ENCODE measurements around the gene SEC14L2. TPM values are rescaled to one million over a fixed set of nuclear protein-coding genes. Genes with fewer than 3 reads are reported as not detected.
"Not testable (repeated sequence)": the region's sequence is repeated elsewhere in the genome, so short reads cannot be mapped to it uniquely, and the experiment has no call there.

SEC14L2 gene
- total RNA-seq, 1 donor from 2014 or later, result 3.0 TPM

GRCh38 chr22:30402028-30402765, 5.4 kb downstream of the SEC14L2 start:
- Histone ChIP-seq H3K9me3 (no peaks in the 10 kb centered on the region), H3K27me3 (no peaks in the 10 kb centered on the region), H3K4me3 (no peak overlapping the region), H3K36me3 (no peaks in the 10 kb centered on the region), H3K27ac (no peak overlapping the region), H3K4me1 (no peaks in the 10 kb centered on the region)
- DNase-seq (ENCODE audit: low spot score in 2 of 2), result no peak
- TF ChIP-seq CTCF (IDR thresholded peaks at IDR 0.05), result no peak
- intact Hi-C loops (cut with DNase I), result no loop called here

GRCh38 chr22:30402766-30403104, 5.9 kb downstream of the SEC14L2 start:
- H3K27me3 ChIP-seq; H3K4me1 ChIP-seq; H3K27ac ChIP-seq; H3K9me3 ChIP-seq; H3K4me3 ChIP-seq; DNase-seq (ENCODE audit: low spot score in 2 of 2); intact Hi-C loops (cut with DNase I); H3K36me3 ChIP-seq: not testable (repeated sequence)

- H3K27ac ChIP-seq, result no peak overlapping the region
- H3K36me3 ChIP-seq, result peaks cover 0 to 8% of the 10 kb centered on the region in 2 donors
- intact Hi-C loops (cut with DNase I), result no loop called here
- DNase-seq (ENCODE audit: low spot score in 2 of 2), result no peak
- no peak for TF ChIP-seq CTCF (IDR thresholded peaks at IDR 0.05)
- no peak overlapping the region for H3K4me3 ChIP-seq
- no peaks in the 10 kb centered on the region for H3K27me3 ChIP-seq
- H3K4me1 ChIP-seq, result no peaks in the 10 kb centered on the region
- no peaks in the 10 kb centered on the region for H3K9me3 ChIP-seq
Observed at GRCh38 chr22:30404307-30404706, 7.5 kb downstream of the SEC14L2 start.

- intact Hi-C loops (cut with DNase I), result no loop called here
- no peak for DNase-seq (ENCODE audit: low spot score in 2 of 2)
Observed at GRCh38 chr22:30405731-30406130, 8.9 kb downstream of the SEC14L2 start.

DNA sequence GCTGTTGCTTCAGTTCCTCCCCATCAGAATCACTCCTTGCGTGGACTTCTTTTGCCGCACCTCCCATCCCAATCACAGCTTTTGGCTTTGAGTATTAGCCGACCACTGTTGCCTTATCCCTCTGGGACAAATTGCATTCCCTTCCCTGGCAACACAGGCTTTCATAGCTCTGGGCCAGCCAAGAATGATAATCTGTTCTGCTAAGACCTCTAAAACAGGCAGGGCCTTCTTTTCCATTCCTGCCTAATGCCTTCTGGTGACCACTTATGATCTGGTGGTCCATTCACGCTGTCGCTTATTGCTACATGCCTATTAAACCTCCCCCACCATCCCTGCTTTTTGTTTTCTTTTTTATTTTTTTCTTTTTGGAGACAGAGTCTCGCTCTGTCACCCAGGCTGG, 9.6 kb downstream of the SEC14L2 start:
- H3K27ac ChIP-seq, result no peak overlapping the region
- peaks cover 10 to 13% of the 10 kb centered on the region in 2 donors for H3K36me3 ChIP-seq
- H3K9me3 ChIP-seq, result no peaks in the 10 kb centered on the region
- no peaks in the 10 kb centered on the region for H3K4me1 ChIP-seq
- no peak for DNase-seq (ENCODE audit: low spot score in 2 of 2)
- TF ChIP-seq CTCF (IDR thresholded peaks at IDR 0.05), result no peak
- H3K27me3 ChIP-seq, result no peaks in the 10 kb centered on the region
- H3K4me3 ChIP-seq, result no peak overlapping the region
- intact Hi-C loops (cut with DNase I), result no loop called here

More at GRCh38 chr22:30405731-30406130, 8.9 kb downstream of the SEC14L2 start:
- no peak overlapping the region for H3K27ac ChIP-seq
- no peak overlapping the region for H3K4me3 ChIP-seq
- H3K4me1 ChIP-seq, result no peaks in the 10 kb centered on the region
- H3K36me3 ChIP-seq, result peaks cover 10 to 13% of the 10 kb centered on the region in 2 donors
- no peaks in the 10 kb centered on the region for H3K9me3 ChIP-seq
- no peak for TF ChIP-seq CTCF (IDR thresholded peaks at IDR 0.05)
- H3K27me3 ChIP-seq, result no peaks in the 10 kb centered on the region

- Histone ChIP-seq H3K27me3 (no peaks in the 10 kb centered on the region), H3K36me3 (peaks cover 10 to 13% of the 10 kb centered on the region in 2 donors), H3K4me1 (no peaks in the 10 kb centered on the region), H3K4me3 (no peak overlapping the region), H3K27ac (no peak overlapping the region), H3K9me3 (no peaks in the 10 kb centered on the region)
- TF ChIP-seq CTCF (IDR thresholded peaks at IDR 0.05), result no peak
- no peak for DNase-seq (ENCODE audit: low spot score in 2 of 2)
- intact Hi-C loops (cut with DNase I), result no loop called here
Observed at GRCh38 chr22:30408388-30409102, 11.7 kb downstream of the SEC14L2 start.
